HG03378 (cell line): ENCODE measurements around the gene SATB1.
"Not testable (repeated sequence)": the region's sequence is repeated elsewhere in the genome, so short reads cannot be mapped to it uniquely, and the experiment has no call there.

Source experiments
- ATAC-seq: cut with Tn5 transposase; IDR thresholded peaks from one replicate; pipeline ENCODE4 v1.9.1; 2021; ENCODE audit warnings: mild to moderate bottlenecking, moderate library complexity; ENCODE audit not compliant: unreplicated experiment

Gene SATB1

DNA sequence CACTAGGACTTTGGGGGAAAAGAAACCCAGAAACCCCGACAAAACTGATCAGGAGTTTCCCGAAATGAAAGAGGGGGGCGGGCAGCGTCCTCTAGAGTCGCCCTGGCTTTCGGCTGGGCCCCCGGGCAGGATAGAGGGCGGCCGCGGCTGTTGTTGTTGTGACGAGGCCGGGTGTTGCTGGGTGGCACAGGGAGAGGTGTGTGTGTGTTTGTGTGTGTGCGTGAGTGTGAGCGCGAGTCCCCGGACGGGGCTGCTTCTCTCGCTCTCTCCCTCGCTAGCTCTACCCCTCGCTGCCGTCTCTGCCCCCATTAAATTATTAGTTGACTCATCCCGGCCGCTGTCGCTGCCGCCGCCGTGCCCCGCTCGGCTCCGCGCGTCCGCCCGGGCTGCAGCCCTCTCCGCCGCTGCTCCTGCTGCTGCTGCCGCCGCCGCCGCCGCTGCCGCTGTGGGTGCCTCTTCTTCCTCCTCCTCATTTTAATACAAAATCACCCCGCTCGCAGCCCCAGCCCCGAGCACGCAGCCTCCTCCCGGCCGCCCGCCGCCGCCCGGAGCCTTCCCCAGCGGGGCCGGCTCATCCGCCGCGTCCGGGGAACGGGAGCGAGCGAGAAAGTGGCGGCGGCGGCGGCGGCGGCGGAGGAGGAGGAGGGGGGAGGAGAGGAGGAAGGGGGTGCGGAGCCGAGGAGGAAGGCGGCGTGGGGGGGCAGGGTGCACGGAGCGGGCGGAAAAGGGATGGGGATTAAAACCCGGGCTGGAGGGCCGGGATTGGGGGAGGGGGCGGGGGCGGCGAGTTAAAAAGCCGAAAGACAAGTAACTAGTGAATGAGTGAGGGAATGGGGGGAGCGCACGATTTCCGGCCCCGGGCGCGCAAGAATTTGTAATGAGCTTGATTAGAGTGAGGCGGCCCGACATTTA lies at the start of gene SATB1:
SATB1 (minus strand) TSS at position 611 of the 912 bp plus-strand sequence. CDS start 4,372 bp downstream, outside the sequence.
- peak; percentile 37 for ATAC-seq

DNA sequence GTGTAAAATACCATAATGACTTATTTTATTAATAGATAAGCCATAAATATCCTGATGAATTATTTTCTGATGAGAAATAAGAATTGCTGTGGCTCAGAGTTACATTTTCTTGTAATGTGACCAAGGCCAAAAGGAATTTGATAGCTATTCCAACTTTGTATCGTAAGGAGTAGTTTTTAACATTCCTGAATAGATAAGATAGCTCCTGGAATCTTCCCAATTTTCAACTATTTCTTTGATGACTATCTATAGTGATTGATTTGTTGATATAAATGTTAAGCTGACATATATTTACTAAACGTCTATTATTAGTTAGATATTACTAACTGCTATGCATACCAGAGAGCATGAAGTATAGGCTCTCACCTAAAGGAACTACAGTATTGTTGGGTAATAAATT lies 49.1 kb upstream of the SATB1 start:
- ATAC-seq = no peak

DNA sequence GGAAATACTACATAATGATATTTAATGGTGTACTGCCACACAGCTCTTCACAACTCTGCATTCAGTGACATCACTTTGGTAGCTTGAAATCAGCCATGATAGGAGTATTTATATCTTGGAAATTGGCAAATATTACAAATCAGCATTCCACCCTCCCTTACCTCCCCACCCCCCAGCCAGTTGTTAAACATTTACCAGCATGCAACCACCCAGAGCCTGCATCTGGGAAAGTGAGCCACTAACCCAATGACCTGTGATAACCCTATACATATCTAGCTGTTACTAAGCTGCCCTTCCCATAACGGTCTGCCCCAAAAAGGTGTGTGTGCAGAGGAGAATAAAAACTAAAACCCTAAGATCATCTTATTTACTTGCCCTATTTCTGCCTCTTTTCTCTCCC lies 44.6 kb upstream of the SATB1 start:
- no peak for ATAC-seq

DNA sequence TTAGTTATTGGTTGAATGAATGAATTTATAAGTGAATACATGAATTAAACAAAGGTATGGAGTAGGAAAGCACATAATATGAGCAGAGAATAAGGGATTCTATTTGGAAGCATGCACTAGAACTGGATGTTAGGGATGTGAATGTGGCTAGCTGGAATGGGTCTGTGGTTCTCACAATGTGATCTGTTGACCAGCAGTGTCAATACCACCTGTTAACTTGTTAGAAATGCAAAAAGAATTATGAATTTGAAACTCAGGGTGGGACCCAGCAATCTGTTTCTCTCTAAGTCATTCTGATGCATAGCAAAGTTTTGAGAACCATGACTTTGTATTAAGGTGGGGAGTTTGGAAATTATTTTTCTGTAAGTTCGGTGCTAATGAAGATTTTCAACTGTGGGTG lies 41.0 kb upstream of the SATB1 start:
- ATAC-seq = no peak

DNA sequence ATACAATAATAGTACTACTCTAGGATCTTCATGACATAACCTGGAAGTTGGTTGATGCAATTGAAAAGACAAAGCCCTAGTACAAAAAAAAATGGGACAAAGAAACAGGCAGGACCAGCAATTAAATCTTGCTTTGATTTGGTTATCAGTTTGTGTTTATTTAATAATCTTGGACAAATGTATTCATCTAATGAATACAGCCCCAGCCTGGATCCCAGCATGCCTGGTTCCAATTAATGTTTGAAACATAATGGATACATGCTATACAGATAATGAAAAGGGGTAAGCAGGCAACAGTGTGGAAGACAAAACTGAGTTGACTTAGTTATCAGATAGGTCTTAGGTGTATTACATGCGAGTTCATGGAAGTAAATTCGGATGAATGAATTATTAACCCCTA lies 29.6 kb upstream of the SATB1 start:
- ATAC-seq = no peak

DNA sequence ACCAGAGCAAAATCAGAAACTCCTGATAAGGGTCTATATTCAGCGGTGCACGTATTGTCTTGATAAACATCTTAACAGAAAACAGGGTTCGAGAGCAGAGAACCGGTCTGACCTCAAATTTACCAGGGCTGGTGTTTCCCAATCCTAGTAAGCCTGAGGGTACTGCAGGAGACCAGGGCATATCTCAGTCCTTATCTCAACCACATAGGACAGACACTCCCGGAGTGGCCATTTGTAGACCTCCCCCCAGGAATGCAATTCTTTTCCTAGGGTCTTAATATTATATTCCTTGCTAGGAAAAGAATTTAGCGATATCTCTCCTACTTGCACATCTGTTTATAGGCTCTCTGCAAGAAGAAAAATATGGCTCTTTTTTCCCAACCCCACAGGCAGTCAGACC lies 24.5 kb upstream of the SATB1 start:
- ATAC-seq = not testable (repeated sequence)

DNA sequence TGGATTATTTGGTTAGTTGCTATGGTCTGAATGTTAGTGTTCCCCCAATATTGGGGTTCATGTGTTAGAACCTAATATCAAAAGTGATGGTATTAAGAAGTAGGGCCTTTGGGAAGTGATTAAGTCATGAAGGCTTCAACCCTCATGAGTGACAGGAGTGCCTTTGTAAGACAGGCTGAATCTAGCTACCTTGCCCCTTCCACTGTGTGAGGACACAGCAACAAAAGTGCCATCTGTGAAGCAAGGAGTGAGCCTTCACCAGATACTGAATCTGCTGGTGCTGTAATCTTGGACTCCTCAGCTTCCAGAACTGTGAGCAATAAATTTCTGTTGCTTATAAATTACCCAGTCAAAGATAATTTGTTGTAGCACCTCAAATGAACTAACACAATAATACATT lies 22.6 kb upstream of the SATB1 start:
- ATAC-seq = no peak

DNA sequence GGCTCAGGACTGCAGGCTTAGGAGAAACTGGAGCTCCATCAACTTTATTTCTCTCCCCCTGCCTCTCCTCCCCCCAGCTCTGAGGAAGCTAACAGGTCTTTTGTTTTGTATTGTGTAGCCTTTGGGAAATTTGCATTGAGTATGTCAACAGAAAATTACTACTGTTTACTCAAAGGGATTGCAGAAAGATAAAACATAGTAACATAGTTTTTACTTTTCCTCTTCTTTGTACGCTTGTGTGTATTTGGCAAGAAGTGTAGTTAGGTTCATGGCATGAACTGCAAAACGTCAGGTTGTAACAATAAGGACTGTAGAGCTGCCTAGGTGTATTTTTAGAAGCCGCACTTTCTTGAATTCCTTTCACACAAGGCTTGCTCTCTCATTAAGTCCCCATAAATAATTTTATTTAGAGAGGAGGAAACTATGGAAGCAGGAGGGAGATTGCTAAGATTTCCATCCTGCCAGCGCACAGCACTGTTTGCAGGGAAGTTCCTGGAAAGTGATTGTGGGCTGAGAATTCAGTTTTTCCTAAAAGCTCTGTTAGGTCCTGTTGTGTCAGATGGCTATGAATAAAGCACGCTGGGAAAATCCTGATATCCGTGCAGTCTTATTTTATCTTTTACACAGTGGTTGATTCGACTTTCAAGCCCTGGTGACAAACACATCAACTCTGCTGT lies 21.1 kb upstream of the SATB1 start:
- no peak for ATAC-seq

DNA sequence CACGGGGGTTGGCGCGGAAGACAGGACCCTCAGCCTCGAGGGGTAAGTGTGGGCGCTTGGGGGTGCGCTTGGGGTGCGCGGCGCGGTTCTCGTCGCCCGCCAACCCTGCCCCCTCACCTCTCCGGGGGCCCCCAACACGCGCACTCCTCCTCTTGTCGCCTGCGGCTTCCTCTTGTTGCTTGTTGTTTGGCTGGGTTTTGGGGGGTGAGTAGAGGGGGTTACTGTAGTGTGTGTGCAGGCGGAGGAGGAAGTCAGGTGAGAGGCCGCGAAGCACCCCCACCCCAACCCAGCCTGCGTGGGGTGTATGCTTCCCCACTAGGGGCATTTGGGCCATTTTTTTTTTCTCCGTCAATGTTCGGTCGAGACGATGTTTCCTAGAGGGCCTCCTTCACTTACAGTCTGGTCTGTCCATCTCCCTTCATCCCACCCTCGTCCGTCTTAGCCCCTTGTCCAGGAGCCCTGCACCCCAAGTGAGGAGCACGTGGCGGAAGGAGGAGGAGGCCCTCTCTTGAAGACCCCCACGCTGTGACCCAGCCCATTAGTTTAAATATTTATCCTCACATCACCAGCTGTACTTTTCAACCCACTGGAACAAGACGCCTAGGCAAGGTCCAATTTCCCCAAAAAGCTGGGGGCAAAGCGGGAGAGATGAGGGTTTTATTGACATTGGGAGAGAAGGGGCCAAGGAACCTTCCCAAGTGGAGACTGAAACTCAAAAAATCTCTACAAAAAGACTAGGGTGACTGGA lies 20.4 kb upstream of the SATB1 start:
- no peak for ATAC-seq

DNA sequence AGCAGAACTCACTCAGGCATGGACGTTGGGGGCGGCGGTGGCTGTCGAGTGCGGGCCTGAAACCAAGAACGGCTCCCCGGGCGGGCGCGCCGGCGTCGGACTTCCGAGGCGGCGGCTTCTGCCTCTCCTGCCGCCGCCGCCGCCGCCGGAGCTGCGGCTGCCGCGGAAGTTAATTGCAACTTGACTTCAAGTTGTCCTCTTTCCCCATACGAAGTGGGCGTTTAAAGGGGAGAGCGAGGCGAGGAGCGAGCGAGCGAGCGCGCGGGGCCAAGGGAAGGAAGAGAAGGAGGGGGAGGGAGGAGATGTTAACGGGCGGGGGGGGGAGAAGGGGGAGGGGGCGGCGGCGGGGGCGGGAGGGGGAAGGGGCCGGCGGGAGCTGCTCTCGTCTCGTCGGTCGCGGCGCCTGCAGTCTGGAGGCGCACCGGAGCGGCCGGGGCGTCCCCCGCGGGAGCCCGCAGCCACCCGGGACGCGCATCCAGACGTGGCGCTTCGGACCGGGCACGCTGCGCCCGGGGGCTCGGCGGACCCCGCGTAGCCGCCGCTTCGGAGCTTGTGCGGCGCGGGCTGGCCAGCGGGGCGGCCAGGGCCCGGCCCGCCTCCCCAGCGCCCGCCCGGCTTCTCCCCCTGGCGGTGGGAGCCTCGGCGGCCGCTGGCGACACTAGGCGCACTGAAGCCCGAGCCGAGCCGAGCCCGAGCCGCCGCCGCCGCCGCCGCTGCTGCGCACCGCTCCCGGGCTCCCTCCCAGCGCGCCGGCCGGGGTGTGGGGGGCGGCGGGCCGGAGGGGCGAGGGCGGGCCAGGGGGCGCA lies 19.7 kb upstream of the SATB1 start:
- no peak for ATAC-seq

DNA sequence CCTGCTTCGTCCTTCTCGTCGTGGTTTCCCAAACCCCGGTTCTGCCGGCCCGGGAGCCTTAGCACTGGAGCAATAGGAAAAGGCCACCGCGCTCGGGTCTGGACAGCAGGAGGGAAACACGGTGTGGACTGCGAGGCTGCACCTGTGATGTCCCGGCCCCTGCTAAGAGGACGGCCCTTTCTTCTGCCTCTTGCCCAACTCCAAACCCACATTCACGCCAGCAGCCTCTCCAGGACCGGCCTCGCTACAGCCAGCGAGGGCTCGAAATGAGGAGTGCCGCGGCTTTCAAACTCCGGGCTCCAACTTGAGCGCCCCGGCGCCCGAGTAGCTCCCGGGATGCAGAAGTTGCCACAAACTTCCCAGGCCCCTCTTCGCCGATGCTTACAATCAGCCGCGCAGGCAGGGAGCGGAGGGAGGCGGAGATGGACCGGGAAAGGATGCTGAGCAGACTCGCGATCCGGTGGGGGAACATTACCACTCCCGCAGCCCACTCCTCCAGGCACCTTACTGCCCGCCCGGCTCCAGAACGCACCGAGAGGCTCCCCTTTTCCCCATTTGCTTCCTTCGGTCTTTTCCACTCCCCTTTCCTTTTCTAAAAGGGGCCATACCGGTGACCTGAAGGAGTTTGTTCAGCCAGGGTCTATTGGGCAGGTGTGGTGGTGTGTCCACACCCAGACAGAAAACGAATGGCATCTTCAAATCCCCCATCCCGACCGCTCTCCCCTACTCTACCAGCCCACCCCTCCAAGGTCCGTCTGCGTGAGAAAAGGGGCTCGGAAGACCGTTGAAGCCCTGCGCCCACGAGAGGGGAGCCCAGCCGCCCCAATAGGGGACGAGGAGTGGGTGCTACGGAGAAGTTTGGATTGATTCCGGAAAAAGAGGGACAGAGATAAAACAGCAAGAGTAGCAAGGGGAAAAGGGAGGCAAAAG lies 18.8 kb upstream of the SATB1 start:
- ATAC-seq = no peak

DNA sequence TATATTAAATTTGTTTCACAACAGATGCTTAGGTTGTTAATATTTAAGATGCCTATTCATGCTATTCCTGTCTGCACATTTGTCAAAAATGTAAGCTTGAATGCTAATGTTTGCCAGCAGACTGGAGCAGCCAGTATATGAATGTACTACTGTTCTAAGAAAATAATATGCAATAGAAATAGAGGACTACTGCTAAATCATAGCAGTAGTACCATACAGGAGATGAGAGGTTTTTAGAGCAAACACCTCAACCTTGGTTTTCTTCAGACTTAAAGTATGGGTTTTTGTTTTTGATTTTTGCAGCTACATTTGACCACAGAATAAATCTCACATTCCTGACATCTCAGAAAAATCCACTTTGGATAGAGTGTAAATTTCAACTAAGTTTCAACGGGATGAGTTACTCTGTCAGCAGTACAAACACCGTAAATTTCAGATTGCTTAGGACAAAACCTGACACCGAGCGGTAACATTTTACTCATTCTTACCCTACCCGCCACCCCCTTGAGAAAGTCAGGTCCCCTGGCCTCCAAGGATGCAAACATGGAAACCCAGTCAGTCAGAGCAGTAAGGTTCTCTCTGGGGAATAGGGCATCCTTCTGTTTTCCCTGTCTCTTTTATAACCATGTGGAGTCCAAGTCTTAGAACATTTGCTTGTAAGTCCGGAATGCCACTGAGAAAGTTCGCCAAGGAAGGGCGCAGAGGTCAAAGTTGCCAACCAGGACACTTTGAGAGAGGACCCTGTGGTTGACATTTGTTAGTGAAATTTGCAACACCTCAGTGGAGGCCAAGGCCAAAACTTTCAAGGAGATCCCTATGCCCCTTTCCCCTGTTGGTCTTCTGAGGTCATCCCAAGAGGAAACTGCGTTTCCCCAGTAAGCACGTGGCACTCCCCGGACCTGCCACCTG lies 17.9 kb upstream of the SATB1 start:
- no peak for ATAC-seq

DNA sequence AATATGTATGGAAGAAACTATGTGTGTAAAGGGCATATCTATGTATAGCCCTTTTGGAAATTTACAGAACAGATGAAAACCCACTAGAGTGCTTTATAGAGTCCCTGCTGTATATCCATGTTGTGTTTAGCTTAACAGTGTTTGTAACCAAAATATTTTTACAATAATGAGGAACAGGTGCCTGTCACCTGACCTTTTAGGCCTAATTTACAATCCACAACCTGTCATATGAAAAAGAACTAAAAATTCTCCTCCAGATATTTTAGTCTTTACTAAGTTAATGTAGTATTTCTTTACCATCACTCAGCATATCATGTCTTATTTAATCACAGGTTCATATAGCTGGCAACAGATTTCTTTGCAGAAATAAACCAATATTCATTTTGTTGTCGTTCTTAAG lies 16.4 kb upstream of the SATB1 start:
- ATAC-seq = no peak

DNA sequence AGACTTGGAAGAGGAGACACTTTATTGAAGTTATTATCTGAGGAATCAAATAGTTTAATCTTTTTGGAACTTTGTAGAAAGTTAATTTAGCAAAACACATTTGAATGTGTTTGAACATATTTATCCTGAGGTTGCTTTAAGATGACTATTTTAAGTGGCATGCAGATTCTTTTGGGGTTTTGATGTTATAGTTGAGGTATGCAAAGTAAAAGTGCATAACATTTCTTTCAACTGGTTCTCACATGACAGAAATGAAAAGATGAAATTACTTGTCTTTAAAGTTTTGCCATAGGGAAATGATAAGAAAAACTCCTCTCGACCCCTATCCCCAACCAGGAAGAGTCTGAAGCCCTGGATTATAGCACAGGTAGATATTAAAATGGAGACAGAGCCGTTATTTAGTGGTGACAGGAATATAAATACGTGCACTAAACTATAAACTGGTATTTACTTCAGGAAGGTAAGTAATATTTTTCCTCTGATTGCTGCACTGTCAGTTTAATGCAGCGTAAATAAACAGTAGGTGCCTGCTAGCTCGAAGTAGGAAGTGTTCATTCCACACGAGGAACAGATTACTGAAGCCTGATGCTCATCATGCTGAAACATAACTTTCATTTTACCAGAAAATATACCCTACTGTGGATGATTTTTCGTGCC lies 15.1 kb upstream of the SATB1 start:
- ATAC-seq = no peak

DNA sequence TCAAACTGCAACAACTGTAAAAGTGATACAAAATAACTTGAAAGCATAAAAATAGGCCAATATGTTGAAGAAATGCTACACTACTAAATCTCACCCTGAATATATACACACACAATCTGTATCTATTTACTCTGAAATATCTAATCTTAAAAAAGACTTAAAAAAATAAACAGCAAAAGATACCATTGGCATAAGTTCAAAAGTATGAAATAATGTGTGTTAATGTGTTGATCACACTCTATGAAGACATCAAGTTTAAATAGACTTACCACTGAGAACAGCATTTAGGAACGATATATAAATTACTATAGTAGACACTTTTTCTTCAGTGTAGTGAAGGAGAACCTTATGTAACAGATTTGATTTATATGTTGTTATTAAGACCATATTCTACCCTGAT lies 14.1 kb upstream of the SATB1 start:
- no peak for ATAC-seq

DNA sequence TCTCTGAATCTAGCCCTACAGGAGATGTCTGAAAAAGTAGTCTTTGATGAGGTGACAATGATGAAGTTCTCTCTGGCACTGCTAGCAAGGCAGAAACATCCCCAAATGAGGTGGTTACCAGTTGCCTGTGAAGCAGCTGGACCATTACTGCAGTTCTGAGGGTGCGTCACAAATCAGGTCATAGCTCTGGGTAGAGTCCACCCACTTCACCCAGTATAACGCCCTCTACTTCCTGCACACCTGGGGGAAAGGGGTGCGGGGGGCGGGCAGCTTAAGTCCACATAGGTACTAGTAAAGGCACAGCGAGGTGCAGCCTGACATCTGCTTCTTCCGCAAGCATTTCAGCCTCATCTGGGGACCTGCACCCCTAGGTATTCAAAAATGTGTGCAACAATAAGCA lies 13.4 kb upstream of the SATB1 start:
- ATAC-seq = no peak

DNA sequence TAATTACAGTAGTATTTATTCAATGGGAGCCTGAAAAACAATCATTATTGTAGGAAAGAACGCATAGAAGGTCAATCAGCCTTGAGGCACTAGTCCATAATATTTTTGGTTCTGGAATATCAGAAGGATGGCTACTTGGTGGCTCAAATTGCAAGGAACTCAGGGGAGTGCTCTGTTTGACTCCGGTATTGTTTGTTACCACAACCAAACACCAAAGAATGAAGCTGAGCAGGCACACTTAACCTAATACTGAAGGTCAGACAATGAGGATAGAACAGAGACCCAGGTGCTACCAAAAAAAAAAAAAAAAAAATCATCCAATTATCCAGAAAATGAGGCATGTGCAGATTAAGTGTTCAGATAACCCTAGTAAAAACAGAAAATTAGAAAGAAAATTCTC lies 11.1 kb upstream of the SATB1 start:
- no peak for ATAC-seq

DNA sequence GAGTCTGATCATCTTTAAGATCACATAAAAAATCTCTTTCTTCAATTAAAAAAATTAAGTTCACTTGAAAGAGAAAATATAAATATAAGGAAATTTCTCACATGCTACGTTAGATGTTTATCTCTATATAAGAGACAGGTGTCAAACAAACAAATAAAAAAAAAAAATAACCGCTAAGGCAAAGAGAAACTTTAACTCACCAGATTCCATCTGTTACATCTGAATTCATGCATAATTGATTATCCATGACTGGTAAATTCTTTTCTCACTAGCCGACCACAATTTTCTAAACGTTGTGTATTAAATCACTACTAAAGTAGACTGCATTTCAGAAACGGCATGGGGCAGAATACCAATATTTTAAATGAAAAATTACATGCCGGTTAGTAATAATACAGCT lies 9.6 kb upstream of the SATB1 start:
- ATAC-seq = no peak
